GM12874 (cell line): Measurements from ENCODE around the gene SHMT2.

Source experiments
- TF ChIP-seq, protein P1 (sequence below): IDR thresholded peaks from 2 replicates; pipeline ENCODE4 v1.5.1; 2011; ENCODE audit warnings: low read depth, mild to moderate bottlenecking, control low read depth, low read length, moderate library complexity; ENCODE audit not compliant: insufficient read depth

The SHMT2 gene

DNA sequence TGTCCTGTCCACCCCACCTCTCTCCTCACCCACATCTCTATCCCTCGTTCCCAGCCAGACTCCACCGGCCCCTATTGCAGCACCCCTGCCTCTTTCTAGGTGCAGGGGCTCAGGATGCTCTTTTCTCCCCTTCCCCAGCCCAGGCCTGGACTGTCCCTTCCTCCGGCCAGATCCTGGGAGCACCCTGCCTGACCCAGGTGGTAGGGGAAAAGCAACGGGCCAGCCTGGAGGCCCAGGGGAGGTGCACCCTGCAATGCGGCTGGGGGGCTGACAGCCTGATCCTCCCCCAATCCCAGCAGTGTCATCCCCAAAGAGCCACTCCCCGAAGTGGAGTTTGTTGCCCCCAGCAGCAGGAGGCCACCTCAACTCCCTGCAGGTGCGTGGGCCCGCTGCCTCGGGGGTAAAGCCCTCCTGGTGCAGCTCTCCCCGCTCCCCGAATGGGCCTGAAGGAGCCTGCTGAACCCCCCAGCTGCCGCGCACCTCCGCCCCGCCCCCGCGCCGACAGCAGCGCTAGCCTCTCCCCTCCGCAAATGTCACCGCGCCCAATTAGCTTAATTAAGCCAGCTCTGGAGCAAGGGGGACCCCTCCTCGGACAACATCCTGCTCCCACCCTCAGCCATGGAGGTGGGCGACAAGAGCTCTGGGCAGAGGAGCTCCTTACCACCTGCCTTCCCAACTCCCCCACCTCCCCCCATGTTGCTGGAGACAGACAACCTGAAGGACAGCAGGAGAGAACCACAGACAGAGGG is 8.2 kb upstream of the SHMT2 start:
- TF ChIP-seq, protein P1, sequence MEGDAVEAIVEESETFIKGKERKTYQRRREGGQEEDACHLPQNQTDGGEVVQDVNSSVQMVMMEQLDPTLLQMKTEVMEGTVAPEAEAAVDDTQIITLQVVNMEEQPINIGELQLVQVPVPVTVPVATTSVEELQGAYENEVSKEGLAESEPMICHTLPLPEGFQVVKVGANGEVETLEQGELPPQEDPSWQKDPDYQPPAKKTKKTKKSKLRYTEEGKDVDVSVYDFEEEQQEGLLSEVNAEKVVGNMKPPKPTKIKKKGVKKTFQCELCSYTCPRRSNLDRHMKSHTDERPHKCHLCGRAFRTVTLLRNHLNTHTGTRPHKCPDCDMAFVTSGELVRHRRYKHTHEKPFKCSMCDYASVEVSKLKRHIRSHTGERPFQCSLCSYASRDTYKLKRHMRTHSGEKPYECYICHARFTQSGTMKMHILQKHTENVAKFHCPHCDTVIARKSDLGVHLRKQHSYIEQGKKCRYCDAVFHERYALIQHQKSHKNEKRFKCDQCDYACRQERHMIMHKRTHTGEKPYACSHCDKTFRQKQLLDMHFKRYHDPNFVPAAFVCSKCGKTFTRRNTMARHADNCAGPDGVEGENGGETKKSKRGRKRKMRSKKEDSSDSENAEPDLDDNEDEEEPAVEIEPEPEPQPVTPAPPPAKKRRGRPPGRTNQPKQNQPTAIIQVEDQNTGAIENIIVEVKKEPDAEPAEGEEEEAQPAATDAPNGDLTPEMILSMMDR = no peak

- TF ChIP-seq, protein P1 = no peak
These were observed 7.0 kb upstream of the SHMT2 start for GRCh38 chr12:57222286-57223190.

- TF ChIP-seq, protein P1 = no peak
These were observed 6.0 kb upstream of the SHMT2 start for GRCh38 chr12:57223191-57224165.

DNA sequence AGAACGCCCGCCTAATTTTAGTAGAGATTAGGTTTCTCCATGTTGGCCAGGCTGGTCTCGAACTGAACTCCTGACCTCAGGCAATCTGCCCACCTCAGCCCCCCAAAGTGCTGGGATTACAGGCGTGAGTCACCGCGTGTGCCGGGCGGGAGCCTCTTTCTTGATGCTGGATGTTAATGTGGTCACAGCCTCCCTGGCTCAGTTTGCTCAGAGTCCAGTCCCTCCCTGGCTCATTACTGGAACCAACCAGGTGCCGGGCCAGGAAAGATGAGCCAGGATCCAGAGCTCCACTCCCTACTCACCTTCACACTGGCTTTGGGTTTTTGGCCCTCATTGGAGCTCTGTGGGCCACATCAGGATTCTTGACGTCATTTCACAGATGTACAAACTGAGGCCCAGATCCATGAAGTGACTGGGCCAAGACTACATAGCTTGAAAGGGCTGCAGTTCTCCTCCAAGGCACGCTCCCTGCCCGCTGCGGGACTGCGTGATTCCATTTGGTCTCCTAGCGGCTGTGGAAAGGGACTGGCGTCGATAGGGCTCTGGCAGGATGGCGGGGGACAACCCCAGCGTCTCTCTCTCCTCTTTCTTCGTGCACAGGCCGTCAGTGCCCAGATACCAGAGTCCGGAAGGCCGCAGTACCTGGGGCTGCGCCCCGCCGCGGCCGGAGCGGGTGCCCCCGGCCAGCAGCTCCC is 5.1 kb upstream of the SHMT2 start:
- TF ChIP-seq, protein P1 = no peak

DNA sequence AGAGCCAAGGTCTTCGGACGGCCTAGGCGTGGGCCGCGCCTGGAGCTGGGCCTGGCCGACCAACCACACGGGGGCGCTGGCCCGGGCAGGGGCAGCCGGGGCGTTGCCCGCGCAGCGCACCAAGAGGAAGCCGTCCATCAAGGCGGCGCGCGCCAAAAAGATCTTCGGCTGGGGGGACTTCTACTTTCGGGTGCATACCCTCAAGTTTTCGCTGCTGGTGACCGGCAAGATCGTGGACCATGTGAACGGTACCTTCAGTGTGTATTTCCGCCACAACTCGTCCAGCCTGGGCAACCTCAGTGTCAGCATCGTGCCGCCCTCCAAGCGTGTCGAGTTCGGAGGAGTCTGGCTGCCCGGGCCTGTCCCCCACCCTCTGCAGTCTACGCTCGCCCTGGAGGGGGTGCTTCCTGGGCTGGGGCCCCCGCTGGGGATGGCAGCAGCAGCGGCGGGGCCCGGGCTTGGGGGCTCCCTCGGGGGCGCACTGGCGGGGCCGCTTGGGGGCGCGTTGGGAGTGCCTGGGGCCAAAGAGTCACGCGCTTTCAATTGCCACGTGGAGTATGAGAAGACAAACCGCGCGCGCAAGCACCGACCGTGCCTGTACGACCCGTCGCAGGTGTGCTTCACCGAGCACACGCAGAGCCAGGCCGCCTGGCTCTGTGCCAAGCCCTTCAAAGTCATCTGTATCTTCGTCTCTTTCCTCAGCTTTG is 4.4 kb upstream of the SHMT2 start:
- TF ChIP-seq, protein P1 = peak; percentile 76

DNA sequence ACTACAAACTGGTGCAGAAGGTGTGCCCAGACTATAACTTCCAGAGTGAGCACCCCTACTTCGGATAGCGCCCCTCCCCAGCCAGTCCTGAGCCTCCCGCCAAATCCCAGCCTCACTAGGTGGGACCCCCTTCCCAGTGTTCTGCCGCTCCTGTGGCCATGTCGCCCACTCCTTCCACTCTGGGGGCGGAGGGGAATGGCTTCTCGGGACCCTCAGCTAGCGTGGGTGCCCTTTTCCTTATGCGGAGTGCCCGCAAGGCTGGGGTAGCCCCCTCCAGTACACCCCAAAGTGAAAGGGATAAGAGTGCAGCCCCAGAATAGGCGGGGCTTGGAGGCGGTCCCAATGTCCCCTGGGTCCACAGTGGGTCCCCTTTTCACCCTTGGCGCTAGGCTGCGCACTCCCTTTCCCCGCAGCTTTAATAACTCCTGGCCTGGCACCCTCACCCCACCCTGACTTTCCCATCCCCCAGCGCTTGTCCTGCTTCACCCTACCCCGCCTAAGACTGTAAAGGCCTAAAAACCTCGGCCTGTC is 3.8 kb upstream of the SHMT2 start:
- TF ChIP-seq, protein P1 = no peak
